ENCODE data around the gene VILL.

GRCh38 chr3:38003371-38003816 is 12.8 kb downstream of the VILL start:
- TF ChIP-seq, protein P1, sequence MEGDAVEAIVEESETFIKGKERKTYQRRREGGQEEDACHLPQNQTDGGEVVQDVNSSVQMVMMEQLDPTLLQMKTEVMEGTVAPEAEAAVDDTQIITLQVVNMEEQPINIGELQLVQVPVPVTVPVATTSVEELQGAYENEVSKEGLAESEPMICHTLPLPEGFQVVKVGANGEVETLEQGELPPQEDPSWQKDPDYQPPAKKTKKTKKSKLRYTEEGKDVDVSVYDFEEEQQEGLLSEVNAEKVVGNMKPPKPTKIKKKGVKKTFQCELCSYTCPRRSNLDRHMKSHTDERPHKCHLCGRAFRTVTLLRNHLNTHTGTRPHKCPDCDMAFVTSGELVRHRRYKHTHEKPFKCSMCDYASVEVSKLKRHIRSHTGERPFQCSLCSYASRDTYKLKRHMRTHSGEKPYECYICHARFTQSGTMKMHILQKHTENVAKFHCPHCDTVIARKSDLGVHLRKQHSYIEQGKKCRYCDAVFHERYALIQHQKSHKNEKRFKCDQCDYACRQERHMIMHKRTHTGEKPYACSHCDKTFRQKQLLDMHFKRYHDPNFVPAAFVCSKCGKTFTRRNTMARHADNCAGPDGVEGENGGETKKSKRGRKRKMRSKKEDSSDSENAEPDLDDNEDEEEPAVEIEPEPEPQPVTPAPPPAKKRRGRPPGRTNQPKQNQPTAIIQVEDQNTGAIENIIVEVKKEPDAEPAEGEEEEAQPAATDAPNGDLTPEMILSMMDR (IDR thresholded peaks at IDR 0.05 in 2 of 3, conservative IDR thresholded peaks at IDR 0.05 in 1 of 3; ENCODE audit: control insufficient read depth in 2 of 3, extremely low read depth in 1 of 3, insufficient read depth in 1 of 3, low read depth in 3 of 3, low read length in 3 of 3) = peak; percentile 71 to 94 (median 91)
- TF ChIP-seq RFX5 (IDR thresholded peaks at IDR 0.05; ENCODE audit: low read depth, low read length) (no peak), SMARCA5 (IDR thresholded peaks at IDR 0.05) (no peak), POLR2A (IDR thresholded peaks at IDR 0.05; ENCODE audit: low read depth, low read length) (no peak), NR2C2 (IDR thresholded peaks at IDR 0.05; ENCODE audit: borderline replicate concordance, control insufficient read depth, insufficient read length, low read depth) (no peak), MXI1 (IDR thresholded peaks at IDR 0.05; ENCODE audit: low read depth, low read length) (no peak), ESRRA (IDR thresholded peaks at IDR 0.05; ENCODE audit: low read length) (no peak)
- TF ChIP-seq, protein P2, sequence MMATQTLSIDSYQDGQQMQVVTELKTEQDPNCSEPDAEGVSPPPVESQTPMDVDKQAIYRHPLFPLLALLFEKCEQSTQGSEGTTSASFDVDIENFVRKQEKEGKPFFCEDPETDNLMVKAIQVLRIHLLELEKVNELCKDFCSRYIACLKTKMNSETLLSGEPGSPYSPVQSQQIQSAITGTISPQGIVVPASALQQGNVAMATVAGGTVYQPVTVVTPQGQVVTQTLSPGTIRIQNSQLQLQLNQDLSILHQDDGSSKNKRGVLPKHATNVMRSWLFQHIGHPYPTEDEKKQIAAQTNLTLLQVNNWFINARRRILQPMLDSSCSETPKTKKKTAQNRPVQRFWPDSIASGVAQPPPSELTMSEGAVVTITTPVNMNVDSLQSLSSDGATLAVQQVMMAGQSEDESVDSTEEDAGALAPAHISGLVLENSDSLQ (IDR thresholded peaks at IDR 0.05) = no peak
